OCI-LY7 (cell line): Measurements from ENCODE around the gene VCX3B.
"Not testable (repeated sequence)": the region's sequence is repeated elsewhere in the genome, so short reads cannot be mapped to it uniquely, and the experiment has no call there.

Experiments used
- EZH2phosphoT487 ChIP-seq: fragments of 200-600 bp; sonication (generic); IDR thresholded peaks from 2 replicates; pipeline ENCODE4 v1.6.1; 2018; ENCODE audit warnings: low read depth, borderline replicate concordance, mild to moderate bottlenecking, mixed run types, antibody characterized with exemption, low read length, moderate library complexity, mixed read lengths
- TF ChIP-seq, protein P1 (sequence below): fragments of 200-600 bp; sonication (generic); conservative IDR thresholded peaks from 2 replicates; pipeline ENCODE4 v1.5.1; 2014; ENCODE audit warnings: mild to moderate bottlenecking, antibody characterized with exemption, low read length, moderate library complexity, mixed read lengths

- TF ChIP-seq, protein P1, sequence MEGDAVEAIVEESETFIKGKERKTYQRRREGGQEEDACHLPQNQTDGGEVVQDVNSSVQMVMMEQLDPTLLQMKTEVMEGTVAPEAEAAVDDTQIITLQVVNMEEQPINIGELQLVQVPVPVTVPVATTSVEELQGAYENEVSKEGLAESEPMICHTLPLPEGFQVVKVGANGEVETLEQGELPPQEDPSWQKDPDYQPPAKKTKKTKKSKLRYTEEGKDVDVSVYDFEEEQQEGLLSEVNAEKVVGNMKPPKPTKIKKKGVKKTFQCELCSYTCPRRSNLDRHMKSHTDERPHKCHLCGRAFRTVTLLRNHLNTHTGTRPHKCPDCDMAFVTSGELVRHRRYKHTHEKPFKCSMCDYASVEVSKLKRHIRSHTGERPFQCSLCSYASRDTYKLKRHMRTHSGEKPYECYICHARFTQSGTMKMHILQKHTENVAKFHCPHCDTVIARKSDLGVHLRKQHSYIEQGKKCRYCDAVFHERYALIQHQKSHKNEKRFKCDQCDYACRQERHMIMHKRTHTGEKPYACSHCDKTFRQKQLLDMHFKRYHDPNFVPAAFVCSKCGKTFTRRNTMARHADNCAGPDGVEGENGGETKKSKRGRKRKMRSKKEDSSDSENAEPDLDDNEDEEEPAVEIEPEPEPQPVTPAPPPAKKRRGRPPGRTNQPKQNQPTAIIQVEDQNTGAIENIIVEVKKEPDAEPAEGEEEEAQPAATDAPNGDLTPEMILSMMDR, result not testable (repeated sequence)
- not testable (repeated sequence) for TF ChIP-seq EZH2phosphoT487
Measured at GRCh38 chrX:8502101-8502500, 37.5 kb downstream of the VCX3B start.
